Measurements from ENCODE around the gene ABCA12. TPM values are rescaled to one million over a fixed set of nuclear protein-coding genes. Genes with fewer than 3 reads are reported as not detected.
A peak's percentile ranks its signal among the peaks of the same experiment; 100 is the strongest.

Gene ABCA12
- total and polyA plus RNA-seq, 9 of the 15 experiments (the other 6 are each of a cell fraction or from before 2014, with no cell fraction given): 0.02 to 0.03 TPM; not detected in 7

DNA sequence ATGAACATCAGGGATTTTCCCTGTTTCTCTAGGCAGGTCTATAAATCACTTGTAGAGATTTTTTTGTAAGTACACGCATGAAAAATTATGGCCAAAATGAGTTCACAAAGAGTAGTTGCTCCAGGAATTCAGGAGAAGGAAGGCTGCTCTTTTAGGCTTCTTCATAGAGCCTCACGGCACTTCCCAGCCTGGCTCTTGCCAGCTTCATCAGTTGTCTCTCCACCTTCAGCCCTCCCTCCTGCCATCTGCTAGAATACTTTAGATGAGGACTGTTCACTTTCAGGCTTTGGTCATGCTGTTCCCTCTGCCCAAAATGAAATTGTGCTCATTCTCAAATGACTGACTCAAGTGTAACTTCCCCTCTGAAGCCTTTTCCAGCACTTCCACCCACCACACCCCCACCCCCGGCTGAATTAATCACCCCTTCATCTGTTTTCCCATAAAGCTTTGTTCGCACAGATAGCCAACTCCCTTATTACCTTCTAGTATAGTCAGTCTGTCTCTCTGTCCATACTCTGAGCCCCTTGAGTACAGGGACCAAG, 1.8 kb upstream of the ABCA12 start (continued):
- no peak for TF ChIP-seq EWSR1 (IDR thresholded peaks at IDR 0.05; ENCODE audit: borderline replicate concordance, low read depth, partially characterized antibody)
- TF ChIP-seq GTF2F1 (IDR thresholded peaks at IDR 0.05; ENCODE audit: low read depth, low read length): no peak
- no peak for TF ChIP-seq ZNF165 (CRISPR knock-in tag; IDR thresholded peaks at IDR 0.05; ENCODE audit: borderline replicate concordance)

DNA sequence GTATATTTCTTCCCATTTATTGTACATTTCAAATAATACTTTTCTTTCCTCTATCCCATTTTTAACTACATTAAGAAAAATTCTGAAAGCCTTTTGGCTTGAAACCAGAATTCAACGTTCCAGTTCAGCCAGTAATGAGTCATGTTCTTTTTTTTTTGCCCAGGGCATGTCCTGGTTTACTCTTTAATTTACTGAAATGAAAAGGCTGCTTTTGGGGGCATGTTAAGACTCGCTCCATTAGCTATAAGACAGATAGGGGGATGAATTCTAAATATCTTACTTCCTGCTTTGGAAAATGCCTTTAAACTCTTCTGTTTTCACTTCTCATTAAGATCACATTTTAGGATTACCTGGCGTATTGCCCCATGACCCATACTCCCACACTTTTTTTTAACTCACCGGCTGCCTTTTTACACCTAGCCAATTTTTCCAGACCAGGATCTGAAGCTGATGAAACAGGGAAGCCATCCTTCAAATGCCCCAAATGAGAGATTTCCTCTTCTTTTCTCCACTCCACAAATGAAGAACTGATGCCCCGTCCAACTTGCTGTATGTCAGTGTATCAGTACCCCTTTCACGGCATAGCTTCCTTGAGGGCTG, 585 bp downstream of the ABCA12 start:
- no peak for DNase-seq (ENCODE audit: extremely low read depth in 1 of 4, low spot score in 3 of 4)
- Histone ChIP-seq H3K27ac (ENCODE audit: extremely low read depth, low read depth, low read length) (no peak overlapping the region), H3K9ac (ENCODE audit: insufficient read depth in 1 of 2, low read depth in 2 of 2, low read length in 2 of 2) (no peak overlapping the region), H3K4me1 (replicated peaks in 1 of 2; ENCODE audit: control insufficient read depth in 2 of 2, insufficient read depth in 2 of 2, low read length in 2 of 2) (no peaks in the 10 kb centered on the region; a peak in 1 of 5 replicates), H3K4me2 (ENCODE audit: insufficient read depth, low read length) (no peak overlapping the region), H3K4me3 (no peak overlapping the region), H3K9me1 (ENCODE audit: control insufficient read depth, insufficient read depth, low read length) (no peaks in the 10 kb centered on the region), H3K9me3 (replicated peaks; ENCODE audit: control insufficient read depth, insufficient read depth, low read depth, low read length) (no peaks in the 10 kb centered on the region), H2AFZ (ENCODE audit: low read depth, low read length) (no peak overlapping the region), H3K27me3 (ENCODE audit: control insufficient read depth in 2 of 2, insufficient read depth in 2 of 2, low read length in 2 of 2) (no peaks in the 10 kb centered on the region), H3K36me3 (ENCODE audit: control insufficient read depth, insufficient read depth, low read length) (no peaks in the 10 kb centered on the region), H4K20me1 (replicated peaks; ENCODE audit: control insufficient read depth, insufficient read depth, low read length) (no peaks in the 10 kb centered on the region), H3K79me2 (ENCODE audit: control insufficient read depth, insufficient read depth, low read length) (no peaks in the 10 kb centered on the region)
- CTCF ChIA-PET (ENCODE audit: low intra/inter-chr PET ratio): no interaction called here
- 10% methylated on average over 6 of the region's 6 CpGs for WGBS (ENCODE audit: insufficient coverage, low coverage, missing lambda C conversion rate)
- in situ Hi-C loops (cut with MboI) (no loop called here), intact Hi-C loops (cut with micrococcal nuclease) (no loop called here)
- no peak for FAIRE-seq
- BruUV-seq (replicated peaks): no TSS peak
- TF ChIP-seq ZBED1 (IDR thresholded peaks at IDR 0.05): no peak
- 0 out of 2 replicates have a peak, but pooled peaks have one; percentile 25 for TF ChIP-seq FOSL1 (tag; conservative IDR thresholded peaks at IDR 0.05)
- POLR2A ChIA-PET: interaction anchor here (0.8 kb wide), 1 partner anchor 10 kb away, joined by 3 read pairs; no protein-coding TSS in a partner anchor
- ATAC-seq: no peak
